Measurements from ENCODE around the gene NFE2L2.
"Not testable (repeated sequence)": the region's sequence is repeated elsewhere in the genome, so short reads cannot be mapped to it uniquely, and the experiment has no call there.

Gene NFE2L2

GRCh38 chr2:177188482-177189469 lies 75.8 kb downstream of the NFE2L2 start:
- no peak for DNase-seq

- DNase-seq: no peak
These were observed 76.8 kb downstream of the NFE2L2 start for GRCh38 chr2:177187631-177188312.

GRCh38 chr2:177186038-177186437 lies 78.5 kb downstream of the NFE2L2 start:
- not testable (repeated sequence) for DNase-seq

- DNase-seq: no peak
These were observed 79.9 kb downstream of the NFE2L2 start for GRCh38 chr2:177184606-177185005.

GRCh38 chr2:177183860-177184259 lies 80.7 kb downstream of the NFE2L2 start:
- DNase-seq: no peak
